A673 (cell line): Measurements from ENCODE around the gene CNNM4. TPM values are rescaled to one million over a fixed set of nuclear protein-coding genes. Genes with fewer than 3 reads are reported as not detected.

Experiments used
- BruUV-seq: library from RNA; stranded (reverse); fragments of 400-500 nt; replicated peaks from 2 replicates; lab custom pipeline; 2021; lab: Mats Ljungman, UMichigan
- CTCF ChIA-PET: fragments of 300-600 bp; sonication (Branson Sonifier 250); formaldehyde crosslinking; loops from one replicate; lab custom pipeline; 2022; ENCODE audit warnings: antibody characterized with exemption; lab: Charles Lee
- POLR2A ChIA-PET: fragments of 300-600 bp; sonication (Branson Sonifier 250); formaldehyde crosslinking; loops from one replicate; lab custom pipeline; 2022; ENCODE audit warnings: antibody characterized with exemption; ENCODE audit not compliant: low non-redundant PET; lab: Charles Lee
- DNase-seq: peaks from one replicate; pipeline ENCODE4 v3.0.0-alpha.2; 2015; ENCODE audit warnings: low spot score
- H3K27ac ChIP-seq: fragments of 200-600 bp; sonication (generic); 2 replicates; pipeline ENCODE4 v1.5.1; 2016; ENCODE audit warnings: mixed run types, low read depth, mild to moderate bottlenecking, mixed read lengths, antibody characterized with exemption, low read length; ENCODE audit not compliant: poor library complexity, severe bottlenecking
- H3K27me3 ChIP-seq: fragments of 200-600 bp; sonication (generic); replicated peaks from 2 replicates; pipeline ENCODE4 v1.6.1; 2017; ENCODE audit warnings: mixed run types, low read depth, mild to moderate bottlenecking, mixed read lengths, antibody characterized with exemption, low read length; ENCODE audit not compliant: insufficient read depth, poor library complexity
- H3K36me3 ChIP-seq: fragments of 200-600 bp; sonication (generic); 2 replicates; pipeline ENCODE4 v1.6.1; 2016; ENCODE audit warnings: mixed run types, mild to moderate bottlenecking, mixed read lengths, antibody characterized with exemption, low read length; ENCODE audit not compliant: insufficient read depth, poor library complexity, severe bottlenecking
- H3K4me1 ChIP-seq: fragments of 200-600 bp; sonication (generic); 2 replicates; pipeline ENCODE4 v1.6.1; 2017; ENCODE audit warnings: mixed run types, mild to moderate bottlenecking, mixed read lengths, antibody characterized with exemption, low read length; ENCODE audit not compliant: insufficient read depth, poor library complexity, severe bottlenecking
- H3K4me3 ChIP-seq: fragments of 200-600 bp; sonication (generic); 2 replicates; pipeline ENCODE4 v1.5.1; 2016; ENCODE audit warnings: low read depth, mixed run types, mild to moderate bottlenecking, mixed read lengths, low read length; ENCODE audit not compliant: poor library complexity, severe bottlenecking
- H3K9me3 ChIP-seq: fragments of 200-600 bp; sonication (generic); 2 replicates; pipeline ENCODE4 v1.6.1; 2016; ENCODE audit warnings: mixed run types, low read depth, mild to moderate bottlenecking, mixed read lengths, antibody characterized with exemption, low read length; ENCODE audit not compliant: poor library complexity, severe bottlenecking
- EZH2 ChIP-seq: fragments of 200-600 bp; sonication (generic); IDR thresholded peaks from 2 replicates; pipeline ENCODE4 v1.6.1; 2017; ENCODE audit warnings: borderline replicate concordance, low read depth, mild to moderate bottlenecking, mixed read lengths, antibody characterized with exemption, low read length; ENCODE audit not compliant: poor library complexity, severe bottlenecking
- intact Hi-C: fragments of 100-400 bp; cut with micrococcal nuclease; formaldehyde crosslinking; loops from one replicate; pipeline ENCODE4 v1.10.0; 2022; ENCODE audit not compliant: unreplicated experiment
- total RNA-seq: library from RNA; stranded (reverse); gene quantifications from 2 replicates; pipeline ENCODE4 v1.2.3, GENCODE V29; 2021
- TF ChIP-seq, protein P1 (sequence below): fragments of 300-800, 200-600 bp; sonication (generic); conservative IDR thresholded peaks from 2 replicates; pipeline ENCODE4 v1.5.1; 2017; ENCODE audit warnings: low read depth, mild to moderate bottlenecking, antibody characterized with exemption, low read length, moderate library complexity, mixed read lengths

The CNNM4 gene
- total RNA-seq, 1 experiment from 2014 or later, result 16.3 TPM

DNA sequence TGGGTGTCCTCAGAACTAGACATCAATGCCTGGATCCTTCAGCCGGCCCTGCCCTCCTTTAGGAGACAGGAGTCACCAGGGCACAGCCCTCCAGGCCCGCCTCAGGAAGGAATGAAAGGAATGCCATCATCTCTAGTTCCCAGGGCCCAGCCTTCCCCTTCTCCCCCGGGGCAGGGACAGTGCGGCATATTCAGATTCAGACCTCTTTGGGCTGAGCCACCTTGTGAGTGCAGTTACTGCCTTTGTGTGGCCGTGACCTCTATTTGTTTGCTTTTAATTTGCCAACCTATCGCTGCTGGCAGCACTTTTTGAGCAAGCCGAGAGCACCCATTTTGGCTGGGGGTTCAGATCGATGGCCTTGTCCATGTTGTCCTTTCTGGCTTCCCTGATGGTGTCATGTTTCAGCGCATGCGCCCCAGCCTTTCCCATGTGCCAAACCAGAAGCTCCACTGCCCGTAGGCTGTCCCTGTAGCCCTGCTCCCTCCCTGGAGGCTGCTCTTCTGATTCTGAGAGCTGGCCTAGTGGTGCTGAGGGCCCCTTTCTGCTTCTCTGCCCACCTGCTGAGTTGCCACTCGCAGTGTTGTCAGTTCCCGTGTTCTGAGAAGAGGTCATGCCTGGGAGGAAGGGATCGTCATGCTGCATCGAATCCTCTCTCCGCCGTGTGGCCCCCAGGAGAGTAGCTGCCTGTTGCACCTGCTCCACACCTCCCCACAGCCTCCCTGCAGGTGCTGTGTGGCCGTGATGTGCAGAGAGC is 72.2 kb downstream of the CNNM4 start:
- no peaks in the 10 kb centered on the region for H3K4me1 ChIP-seq
- ChIA-PET POLR2A (interaction anchor here (0.9 kb wide), 1 partner anchor 11 kb away, joined by 5 read pairs; the partner anchor contains the start of gene ANKRD23), CTCF (no interaction called here)
- intact Hi-C loops, result no loop called here
- H3K27ac ChIP-seq, result no peak overlapping the region
- H3K36me3 ChIP-seq, result peaks cover 34% of the 10 kb centered on the region
- no peak overlapping the region for H3K4me3 ChIP-seq
- DNase-seq, result no peak
- H3K9me3 ChIP-seq, result no peaks in the 10 kb centered on the region
- TF ChIP-seq, protein P1, sequence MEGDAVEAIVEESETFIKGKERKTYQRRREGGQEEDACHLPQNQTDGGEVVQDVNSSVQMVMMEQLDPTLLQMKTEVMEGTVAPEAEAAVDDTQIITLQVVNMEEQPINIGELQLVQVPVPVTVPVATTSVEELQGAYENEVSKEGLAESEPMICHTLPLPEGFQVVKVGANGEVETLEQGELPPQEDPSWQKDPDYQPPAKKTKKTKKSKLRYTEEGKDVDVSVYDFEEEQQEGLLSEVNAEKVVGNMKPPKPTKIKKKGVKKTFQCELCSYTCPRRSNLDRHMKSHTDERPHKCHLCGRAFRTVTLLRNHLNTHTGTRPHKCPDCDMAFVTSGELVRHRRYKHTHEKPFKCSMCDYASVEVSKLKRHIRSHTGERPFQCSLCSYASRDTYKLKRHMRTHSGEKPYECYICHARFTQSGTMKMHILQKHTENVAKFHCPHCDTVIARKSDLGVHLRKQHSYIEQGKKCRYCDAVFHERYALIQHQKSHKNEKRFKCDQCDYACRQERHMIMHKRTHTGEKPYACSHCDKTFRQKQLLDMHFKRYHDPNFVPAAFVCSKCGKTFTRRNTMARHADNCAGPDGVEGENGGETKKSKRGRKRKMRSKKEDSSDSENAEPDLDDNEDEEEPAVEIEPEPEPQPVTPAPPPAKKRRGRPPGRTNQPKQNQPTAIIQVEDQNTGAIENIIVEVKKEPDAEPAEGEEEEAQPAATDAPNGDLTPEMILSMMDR, result no peak
- TF ChIP-seq EZH2, result no peak
- BruUV-seq, result no TSS peak
- H3K27me3 ChIP-seq, result no peaks in the 10 kb centered on the region

DNA sequence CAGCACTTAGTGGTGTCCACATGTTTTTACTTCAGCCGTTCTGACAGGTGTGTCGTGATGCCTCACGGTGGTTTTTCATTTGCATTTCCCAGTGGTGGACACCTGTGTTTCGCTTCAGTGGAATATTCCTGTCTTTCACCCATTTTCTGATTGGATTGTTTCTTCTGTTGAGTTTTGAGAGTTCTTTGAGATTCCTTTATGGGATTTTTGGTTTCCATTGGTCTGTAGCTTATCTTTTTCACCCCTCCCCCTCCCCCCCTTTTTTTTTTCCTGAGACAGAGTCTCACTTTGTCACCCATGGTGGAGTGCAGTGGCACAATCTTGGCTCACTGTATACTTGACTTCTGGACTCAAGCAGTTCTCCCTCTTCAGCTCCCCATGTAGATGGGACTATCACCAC is 75.1 kb downstream of the CNNM4 start:
- Histone ChIP-seq H3K4me1 (no peaks in the 10 kb centered on the region), H3K27ac (no peak overlapping the region), H3K9me3 (no peaks in the 10 kb centered on the region), H3K36me3 (peaks cover 18% of the 10 kb centered on the region), H3K4me3 (no peak overlapping the region), H3K27me3 (no peaks in the 10 kb centered on the region)
- TF ChIP-seq EZH2, result no peak
- intact Hi-C loops, result no loop called here
- ChIA-PET CTCF (no interaction called here), POLR2A (interaction anchor here (0.5 kb wide), 1 partner anchor 669 kb away, joined by 6 read pairs; no protein-coding TSS in a partner anchor)
- no peak for DNase-seq
- BruUV-seq, result no TSS peak

DNA sequence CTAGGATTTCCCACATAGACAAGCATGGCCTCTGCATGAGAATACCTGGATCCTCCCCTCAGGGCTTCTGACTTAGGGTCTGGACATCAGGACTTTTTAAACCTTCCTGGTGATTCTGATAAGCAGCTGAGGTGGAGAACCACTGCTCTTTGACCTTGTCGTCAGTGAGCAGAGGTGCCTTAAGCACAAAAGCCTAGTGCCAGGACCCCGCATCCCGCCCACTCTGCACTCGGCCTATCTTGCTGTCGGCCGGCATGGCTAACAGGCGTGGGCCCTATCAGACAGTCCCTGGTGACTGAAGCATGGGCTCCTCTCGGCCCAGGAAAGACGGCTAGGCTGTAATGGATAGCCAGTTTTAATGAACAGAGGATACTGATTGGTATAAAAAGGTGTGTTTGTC is 76.9 kb downstream of the CNNM4 start:
- no peak for DNase-seq
- CTCF ChIA-PET, result no interaction called here
- BruUV-seq, result no TSS peak
- H3K27ac ChIP-seq, result no peak overlapping the region
- peaks cover 10% of the 10 kb centered on the region for H3K36me3 ChIP-seq
- no peak for TF ChIP-seq EZH2
- TF ChIP-seq, protein P1, result no peak
- no peaks in the 10 kb centered on the region for H3K9me3 ChIP-seq
- no peaks in the 10 kb centered on the region for H3K4me1 ChIP-seq
- intact Hi-C loops, result no loop called here
- H3K4me3 ChIP-seq, result no peak overlapping the region
- H3K27me3 ChIP-seq, result no peaks in the 10 kb centered on the region
- POLR2A ChIA-PET, result no interaction called here
